ENCODE data around the gene ZNF200.
"Not testable (repeated sequence)": the region's sequence is repeated elsewhere in the genome, so short reads cannot be mapped to it uniquely, and the experiment has no call there.

ZNF200 gene

GRCh38 chr16:3212006-3212405 lies 23.0 kb downstream of the ZNF200 start:
- no peak overlapping the region for H3K4me3 ChIP-seq (ENCODE audit: low read depth, low read length)
- TF ChIP-seq CTCF (IDR thresholded peaks at IDR 0.05; ENCODE audit: insufficient read depth, low read length, missing control alignments): no peak
- CTCF ChIA-PET: no interaction called here
- DNase-seq (ENCODE audit: low read depth, low spot score): no peak
- POLR2A ChIA-PET: no interaction called here

GRCh38 chr16:3207086-3207953 lies 27.6 kb downstream of the ZNF200 start:
- CTCF ChIA-PET: no interaction called here
- TF ChIP-seq CTCF (IDR thresholded peaks at IDR 0.05; ENCODE audit: insufficient read depth, low read length, missing control alignments): no peak
- POLR2A ChIA-PET: no interaction called here
- DNase-seq (ENCODE audit: low read depth, low spot score): no peak
- no peak overlapping the region for H3K4me3 ChIP-seq (ENCODE audit: low read depth, low read length)

DNA sequence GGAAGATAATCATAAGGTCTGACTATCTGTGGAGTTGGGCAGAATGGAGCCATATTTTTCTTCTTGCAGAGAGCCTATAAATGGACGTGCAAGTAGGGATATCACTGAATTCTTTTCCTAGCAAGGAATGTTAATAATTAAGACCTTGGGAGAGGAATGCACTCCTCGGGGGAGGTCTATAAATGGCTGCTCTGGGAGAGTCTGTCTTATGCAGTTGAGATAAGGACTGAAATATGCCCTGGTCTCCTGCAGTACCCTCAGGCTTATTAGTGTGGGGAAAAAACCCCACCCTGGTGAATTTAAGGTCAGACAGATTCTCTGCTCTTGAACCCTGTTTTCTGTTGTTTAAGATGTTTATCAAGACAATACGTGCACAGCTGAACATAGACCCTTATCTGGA lies 29.0 kb downstream of the ZNF200 start:
- POLR2A ChIA-PET; CTCF ChIA-PET; H3K4me3 ChIP-seq (ENCODE audit: low read depth, low read length); DNase-seq (ENCODE audit: low read depth, low spot score): not testable (repeated sequence)

DNA sequence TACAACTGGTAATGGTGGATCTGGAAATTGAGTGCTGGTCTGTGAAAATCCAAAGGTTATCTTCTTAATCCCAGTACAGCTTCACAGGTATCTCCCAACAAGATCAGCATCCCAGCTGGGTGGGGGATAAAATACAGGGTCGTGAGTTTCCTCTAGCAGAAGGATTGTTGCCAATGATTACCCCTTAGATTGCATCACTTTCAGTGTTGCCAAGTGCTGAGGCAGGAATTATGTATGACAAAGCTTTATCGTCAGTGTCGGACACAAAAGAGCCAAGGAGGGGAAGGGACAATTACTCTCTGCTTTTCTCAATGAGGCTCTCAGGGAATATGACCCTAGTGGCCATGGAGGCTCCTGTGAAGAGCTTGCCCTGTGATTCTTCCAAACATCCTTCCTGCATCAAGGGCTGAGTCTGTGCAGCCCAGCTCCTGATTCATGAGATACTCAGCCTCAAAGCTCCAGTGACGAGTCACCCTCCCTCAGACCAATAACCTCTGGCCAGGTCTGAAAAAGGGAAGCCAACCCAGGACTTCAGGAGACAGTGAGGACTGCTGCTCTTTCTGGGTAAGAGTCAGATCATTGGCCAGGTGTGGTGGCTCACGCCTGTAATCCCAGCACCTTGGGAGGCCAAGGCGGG lies 31.9 kb downstream of the ZNF200 start:
- ChIA-PET CTCF (no interaction called here), POLR2A (no interaction called here)

DNA sequence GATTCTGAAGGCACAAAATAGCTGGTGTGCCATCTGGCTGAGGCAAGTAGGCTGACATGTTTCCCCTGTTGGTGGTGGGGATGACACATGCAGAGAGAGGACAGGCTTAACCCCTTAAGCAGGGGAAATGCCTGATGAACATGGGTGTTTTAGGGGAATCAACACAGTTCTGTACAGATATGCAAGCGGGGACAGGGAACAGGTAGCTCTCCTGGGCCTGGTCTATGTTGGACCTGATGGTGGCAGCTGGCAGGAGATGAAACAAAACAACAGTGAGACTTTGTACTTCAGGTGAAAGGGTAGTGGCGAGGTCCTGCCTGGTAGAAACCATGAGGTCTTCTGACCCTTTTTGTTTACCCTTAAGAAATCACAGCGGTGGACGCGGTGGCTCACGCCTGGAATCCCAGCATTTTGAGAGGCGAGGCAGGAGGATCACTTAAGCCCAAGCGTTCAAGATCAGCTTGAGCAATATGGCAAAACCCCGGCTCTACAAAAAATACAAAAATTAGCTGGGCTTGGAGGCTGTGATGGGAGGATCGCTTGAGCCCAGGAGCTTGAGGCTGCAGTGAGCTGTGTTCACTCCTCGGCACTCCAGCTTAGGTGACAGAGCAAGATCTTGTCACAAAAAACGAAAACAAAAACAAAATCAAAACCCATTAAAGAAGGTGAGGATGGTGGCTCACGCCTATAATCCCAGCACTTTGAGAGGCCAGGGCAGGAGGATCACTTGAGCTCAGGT lies 36.5 kb downstream of the ZNF200 start:
- ChIA-PET POLR2A (interaction anchor here (0.7 kb wide), 1 partner anchor 178 kb away, joined by 3 read pairs; no protein-coding TSS in a partner anchor), CTCF (no interaction called here)
- no peak overlapping the region for H3K4me3 ChIP-seq (ENCODE audit: low read depth, low read length)
- no peak for TF ChIP-seq CTCF (IDR thresholded peaks at IDR 0.05; ENCODE audit: insufficient read depth, low read length, missing control alignments)
- DNase-seq (ENCODE audit: low read depth, low spot score): no peak

More for the DNA sequence above, 31.9 kb downstream of the ZNF200 start:
- TF ChIP-seq CTCF (IDR thresholded peaks at IDR 0.05; ENCODE audit: insufficient read depth, low read length, missing control alignments): no peak
- H3K4me3 ChIP-seq (ENCODE audit: low read depth, low read length): no peak overlapping the region
- DNase-seq (ENCODE audit: low read depth, low spot score): no peak

DNA sequence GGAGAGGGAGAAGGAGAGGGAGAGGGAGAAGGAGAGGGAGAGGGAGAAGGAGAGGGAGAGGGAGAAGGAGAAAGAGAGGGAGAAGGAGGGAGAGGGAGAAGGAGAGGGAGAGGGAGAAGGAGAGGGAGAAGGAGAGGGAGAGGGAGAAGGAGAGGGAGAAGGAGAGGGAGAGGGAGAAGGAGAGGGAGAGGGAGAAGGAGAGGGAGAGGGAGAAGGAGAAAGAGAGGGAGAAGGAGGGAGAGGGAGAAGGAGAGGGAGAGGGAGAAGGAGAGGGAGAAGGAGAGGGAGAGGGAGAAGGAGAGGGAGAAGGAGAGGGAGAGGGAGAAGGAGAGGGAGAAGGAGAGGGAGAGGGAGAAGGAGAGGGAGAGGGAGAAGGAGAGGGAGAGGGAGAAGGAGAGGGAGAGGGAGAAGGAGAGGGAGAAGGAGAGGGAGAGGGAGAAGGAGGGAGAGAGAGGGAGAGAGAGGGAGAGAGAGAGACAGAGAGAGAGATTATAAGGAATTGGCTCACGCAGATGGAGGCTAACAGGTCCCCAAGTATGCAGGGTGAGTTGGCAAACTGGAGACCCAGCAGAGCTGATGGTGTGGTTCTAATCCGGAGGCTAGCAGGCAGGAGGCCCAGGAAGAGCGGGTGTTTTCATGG lies 37.1 kb downstream of the ZNF200 start:
- POLR2A ChIA-PET: interaction anchor here (0.7 kb wide), 1 partner anchor 177 kb away, joined by 3 read pairs; no protein-coding TSS in a partner anchor
- H3K4me3 ChIP-seq (ENCODE audit: low read depth, low read length); CTCF ChIA-PET; DNase-seq (ENCODE audit: low read depth, low spot score): not testable (repeated sequence)

DNA sequence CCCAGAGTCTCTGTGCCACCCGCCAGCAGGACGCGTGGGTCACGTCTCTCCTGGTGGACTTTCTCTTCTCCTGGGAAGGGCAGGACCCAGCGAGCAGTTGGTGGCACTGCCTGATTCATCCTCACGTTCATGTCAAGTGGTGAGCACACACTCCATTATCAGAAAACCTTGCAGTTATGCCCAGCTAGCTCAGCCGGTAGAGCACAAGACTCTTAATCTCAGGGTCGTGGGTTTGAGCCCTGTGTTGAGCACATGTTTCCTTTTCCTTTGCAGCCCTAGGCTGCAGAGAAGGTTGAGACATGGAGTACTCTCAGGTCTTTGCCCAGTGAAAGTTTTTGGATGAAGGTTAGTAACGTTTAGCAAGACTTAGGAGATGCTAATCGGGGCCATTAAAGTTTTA lies 39.0 kb downstream of the ZNF200 start:
- CTCF ChIA-PET: no interaction called here
- no peak for TF ChIP-seq CTCF (IDR thresholded peaks at IDR 0.05; ENCODE audit: insufficient read depth, low read length, missing control alignments)
- no peak overlapping the region for H3K4me3 ChIP-seq (ENCODE audit: low read depth, low read length)
- DNase-seq (ENCODE audit: low read depth, low spot score): no peak
- POLR2A ChIA-PET: no interaction called here
